ENCODE results near the gene KCNH4.
"Not testable (repeated sequence)": the region's sequence is repeated elsewhere in the genome, so short reads cannot be mapped to it uniquely, and the experiment has no call there.

The KCNH4 gene

GRCh38 chr17:42163113-42163512 is 17.8 kb downstream of the KCNH4 start:
- no peak overlapping the region for H3K9ac ChIP-seq (ENCODE audit: low read length in 5 of 5)
- no peaks in the 10 kb centered on the region for H3K36me3 ChIP-seq (ENCODE audit: control insufficient read depth in 5 of 5, insufficient read depth in 5 of 5, low read length in 5 of 5)
- peaks cover 0 to 3% (median 0%) of the 10 kb centered on the region in 5 donors for H3K4me1 ChIP-seq (ENCODE audit: control insufficient read depth in 5 of 5, insufficient read depth in 5 of 5, low read length in 5 of 5)
- H3K27ac ChIP-seq (ENCODE audit: low read depth, low read length), result no peak overlapping the region
- H3K9me3 ChIP-seq (ENCODE audit: control insufficient read depth in 5 of 5, low read length in 5 of 5), result no peaks in the 10 kb centered on the region
- no peak overlapping the region for H3K4me3 ChIP-seq (ENCODE audit: low read depth in 1 of 5, low read length in 5 of 5)
- H3K27me3 ChIP-seq (ENCODE audit: control insufficient read depth in 5 of 5, insufficient read depth in 4 of 5, low read length in 5 of 5), result no peaks in the 10 kb centered on the region

- Histone ChIP-seq H3K27me3 (ENCODE audit: control insufficient read depth in 5 of 5, insufficient read depth in 4 of 5, low read length in 5 of 5) (no peaks in the 10 kb centered on the region), H3K36me3 (ENCODE audit: control insufficient read depth in 5 of 5, insufficient read depth in 5 of 5, low read length in 5 of 5) (no peaks in the 10 kb centered on the region), H3K4me3 (ENCODE audit: low read depth in 1 of 5, low read length in 5 of 5) (no peak overlapping the region), H3K27ac (ENCODE audit: low read depth, low read length) (no peak overlapping the region), H3K9me3 (ENCODE audit: control insufficient read depth in 5 of 5, low read length in 5 of 5) (no peaks in the 10 kb centered on the region), H3K9ac (ENCODE audit: low read length in 5 of 5) (no peak overlapping the region), H3K4me1 (ENCODE audit: control insufficient read depth in 5 of 5, insufficient read depth in 5 of 5, low read length in 5 of 5) (peaks cover 0 to 4% (median 3%) of the 10 kb centered on the region in 5 donors)
Measured at GRCh38 chr17:42160531-42160910, 20.4 kb downstream of the KCNH4 start.

- H3K4me3 ChIP-seq (ENCODE audit: low read depth in 1 of 5, low read length in 5 of 5), result no peak overlapping the region
- H3K27me3 ChIP-seq (ENCODE audit: control insufficient read depth in 5 of 5, insufficient read depth in 4 of 5, low read length in 5 of 5), result no peaks in the 10 kb centered on the region
- peaks cover 0 to 7% (median 6%) of the 10 kb centered on the region in 5 donors for H3K4me1 ChIP-seq (ENCODE audit: control insufficient read depth in 5 of 5, insufficient read depth in 5 of 5, low read length in 5 of 5)
- H3K9me3 ChIP-seq (ENCODE audit: control insufficient read depth in 5 of 5, low read length in 5 of 5), result no peaks in the 10 kb centered on the region
- no peaks in the 10 kb centered on the region for H3K36me3 ChIP-seq (ENCODE audit: control insufficient read depth in 5 of 5, insufficient read depth in 5 of 5, low read length in 5 of 5)
- no peak overlapping the region for H3K27ac ChIP-seq (ENCODE audit: low read depth, low read length)
- H3K9ac ChIP-seq (ENCODE audit: low read length in 5 of 5), result no peak overlapping the region
Measured at GRCh38 chr17:42159796-42160530, 21.0 kb downstream of the KCNH4 start.

- H3K4me3 ChIP-seq (ENCODE audit: low read depth in 1 of 5, low read length in 5 of 5), result peak overlapping the region; percentile 53 to 96 (median 73)
- H3K27ac ChIP-seq (ENCODE audit: low read depth, low read length), result no peak overlapping the region
- peaks cover 7 to 38% (median 35%) of the 10 kb centered on the region in 5 donors for H3K4me1 ChIP-seq (ENCODE audit: control insufficient read depth in 5 of 5, insufficient read depth in 5 of 5, low read length in 5 of 5)
- H3K27me3 ChIP-seq (ENCODE audit: control insufficient read depth in 5 of 5, insufficient read depth in 4 of 5, low read length in 5 of 5), result no peaks in the 10 kb centered on the region
- no peaks in the 10 kb centered on the region for H3K9me3 ChIP-seq (ENCODE audit: control insufficient read depth in 5 of 5, low read length in 5 of 5)
- peak overlapping the region in 1 of 5 donors; percentile 42 for H3K9ac ChIP-seq (ENCODE audit: low read length in 5 of 5)
- peaks cover 0 to 8% (median 5%) of the 10 kb centered on the region in 5 donors for H3K36me3 ChIP-seq (ENCODE audit: control insufficient read depth in 5 of 5, insufficient read depth in 5 of 5, low read length in 5 of 5)
Measured at GRCh38 chr17:42155614-42156045, 25.3 kb downstream of the KCNH4 start.

- no peaks in the 10 kb centered on the region for H3K9me3 ChIP-seq (ENCODE audit: control insufficient read depth in 5 of 5, low read length in 5 of 5)
- H3K9ac ChIP-seq (ENCODE audit: low read length in 5 of 5), result peak overlapping the region; percentile 84 to 100 (median 99)
- H3K27ac ChIP-seq (ENCODE audit: low read depth, low read length), result peak overlapping the region; percentile 81
- H3K36me3 ChIP-seq (ENCODE audit: control insufficient read depth in 5 of 5, insufficient read depth in 5 of 5, low read length in 5 of 5), result peaks cover 0 to 9% (median 5%) of the 10 kb centered on the region in 5 donors
- no peaks in the 10 kb centered on the region for H3K27me3 ChIP-seq (ENCODE audit: control insufficient read depth in 5 of 5, insufficient read depth in 4 of 5, low read length in 5 of 5)
- peak overlapping the region; percentile 73 to 99 (median 96) for H3K4me3 ChIP-seq (ENCODE audit: low read depth in 1 of 5, low read length in 5 of 5)
- peaks cover 7 to 39% (median 35%) of the 10 kb centered on the region in 5 donors for H3K4me1 ChIP-seq (ENCODE audit: control insufficient read depth in 5 of 5, insufficient read depth in 5 of 5, low read length in 5 of 5)
Measured at GRCh38 chr17:42153919-42154742, 26.8 kb downstream of the KCNH4 start.

- H3K36me3 ChIP-seq (ENCODE audit: control insufficient read depth in 5 of 5, insufficient read depth in 5 of 5, low read length in 5 of 5), result peaks cover 0 to 32% (median 25%) of the 10 kb centered on the region in 5 donors
- no peaks in the 10 kb centered on the region for H3K27me3 ChIP-seq (ENCODE audit: control insufficient read depth in 5 of 5, insufficient read depth in 4 of 5, low read length in 5 of 5)
- peak overlapping the region in 1 of 5 donors; percentile 49 for H3K9ac ChIP-seq (ENCODE audit: low read length in 5 of 5)
- H3K4me3 ChIP-seq (ENCODE audit: low read depth in 1 of 5, low read length in 5 of 5), result no peak overlapping the region
- H3K4me1 ChIP-seq (ENCODE audit: control insufficient read depth in 5 of 5, insufficient read depth in 5 of 5, low read length in 5 of 5), result peaks cover 0 to 30% (median 23%) of the 10 kb centered on the region in 5 donors
- H3K27ac ChIP-seq (ENCODE audit: low read depth, low read length), result no peak overlapping the region
- no peaks in the 10 kb centered on the region for H3K9me3 ChIP-seq (ENCODE audit: control insufficient read depth in 5 of 5, low read length in 5 of 5)
Measured at GRCh38 chr17:42146911-42147607, 33.9 kb downstream of the KCNH4 start.

- H3K9me3 ChIP-seq (ENCODE audit: control insufficient read depth in 5 of 5, low read length in 5 of 5); H3K4me3 ChIP-seq (ENCODE audit: low read depth in 1 of 5, low read length in 5 of 5); H3K27ac ChIP-seq (ENCODE audit: low read depth, low read length); H3K27me3 ChIP-seq (ENCODE audit: control insufficient read depth in 5 of 5, insufficient read depth in 4 of 5, low read length in 5 of 5): not testable (repeated sequence)
- Histone ChIP-seq H3K9ac (ENCODE audit: low read length in 5 of 5) (peak overlapping the region in 1 of 5 donors; percentile 11), H3K36me3 (ENCODE audit: control insufficient read depth in 5 of 5, insufficient read depth in 5 of 5, low read length in 5 of 5) (peaks cover 0 to 33% (median 21%) of the 10 kb centered on the region in 5 donors), H3K4me1 (ENCODE audit: control insufficient read depth in 5 of 5, insufficient read depth in 5 of 5, low read length in 5 of 5) (peaks cover 10 to 50% (median 42%) of the 10 kb centered on the region in 5 donors)
Measured at GRCh38 chr17:42143138-42143537, 37.8 kb downstream of the KCNH4 start.

- Histone ChIP-seq H3K36me3 (ENCODE audit: control insufficient read depth in 5 of 5, insufficient read depth in 5 of 5, low read length in 5 of 5) (peaks cover 0 to 28% (median 20%) of the 10 kb centered on the region in 5 donors), H3K9me3 (ENCODE audit: control insufficient read depth in 5 of 5, low read length in 5 of 5) (no peaks in the 10 kb centered on the region), H3K27ac (ENCODE audit: low read depth, low read length) (no peak overlapping the region), H3K4me1 (ENCODE audit: control insufficient read depth in 5 of 5, insufficient read depth in 5 of 5, low read length in 5 of 5) (peaks cover 11 to 53% (median 47%) of the 10 kb centered on the region in 5 donors), H3K27me3 (ENCODE audit: control insufficient read depth in 5 of 5, insufficient read depth in 4 of 5, low read length in 5 of 5) (no peaks in the 10 kb centered on the region), H3K9ac (ENCODE audit: low read length in 5 of 5) (peak overlapping the region in 2 of 5 donors; percentile 11 to 52), H3K4me3 (ENCODE audit: low read depth in 1 of 5, low read length in 5 of 5) (peak overlapping the region in 1 of 5 donors; percentile 22)
Measured at GRCh38 chr17:42142371-42142896, 38.5 kb downstream of the KCNH4 start.

- Histone ChIP-seq H3K27me3 (ENCODE audit: control insufficient read depth in 5 of 5, insufficient read depth in 4 of 5, low read length in 5 of 5) (no peaks in the 10 kb centered on the region), H3K4me3 (ENCODE audit: low read depth in 1 of 5, low read length in 5 of 5) (no peak overlapping the region), H3K4me1 (ENCODE audit: control insufficient read depth in 5 of 5, insufficient read depth in 5 of 5, low read length in 5 of 5) (peaks cover 13 to 61% (median 52%) of the 10 kb centered on the region in 5 donors), H3K9me3 (ENCODE audit: control insufficient read depth in 5 of 5, low read length in 5 of 5) (no peaks in the 10 kb centered on the region), H3K27ac (ENCODE audit: low read depth, low read length) (no peak overlapping the region), H3K9ac (ENCODE audit: low read length in 5 of 5) (no peak overlapping the region), H3K36me3 (ENCODE audit: control insufficient read depth in 5 of 5, insufficient read depth in 5 of 5, low read length in 5 of 5) (peaks cover 0 to 22% (median 15%) of the 10 kb centered on the region in 5 donors)
Measured at GRCh38 chr17:42141382-42141781, 39.6 kb downstream of the KCNH4 start.
